ENCODE results near the gene FDXR.

Gene FDXR

DNA sequence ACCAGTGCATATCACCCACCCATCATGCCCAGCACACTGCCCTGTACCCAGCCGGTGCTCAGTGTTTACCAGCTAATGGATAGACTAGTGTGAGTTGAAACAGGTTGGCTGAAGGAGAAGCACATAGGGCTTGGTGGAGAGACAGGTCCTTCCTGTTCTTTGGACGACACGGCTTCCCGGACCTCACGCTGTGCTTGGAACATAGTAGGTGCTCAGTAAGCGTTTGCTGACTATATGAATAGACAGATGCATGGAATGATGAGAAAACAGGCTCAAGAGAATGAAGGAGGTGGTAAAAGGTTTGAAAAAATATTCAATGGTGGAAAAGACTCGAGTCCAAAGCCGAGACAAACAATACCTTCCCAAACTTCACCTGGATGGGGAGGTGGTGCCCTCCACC is 27.4 kb upstream of the FDXR start:
- DNase-seq (ENCODE audit: low read depth, low spot score), result no peak

DNA sequence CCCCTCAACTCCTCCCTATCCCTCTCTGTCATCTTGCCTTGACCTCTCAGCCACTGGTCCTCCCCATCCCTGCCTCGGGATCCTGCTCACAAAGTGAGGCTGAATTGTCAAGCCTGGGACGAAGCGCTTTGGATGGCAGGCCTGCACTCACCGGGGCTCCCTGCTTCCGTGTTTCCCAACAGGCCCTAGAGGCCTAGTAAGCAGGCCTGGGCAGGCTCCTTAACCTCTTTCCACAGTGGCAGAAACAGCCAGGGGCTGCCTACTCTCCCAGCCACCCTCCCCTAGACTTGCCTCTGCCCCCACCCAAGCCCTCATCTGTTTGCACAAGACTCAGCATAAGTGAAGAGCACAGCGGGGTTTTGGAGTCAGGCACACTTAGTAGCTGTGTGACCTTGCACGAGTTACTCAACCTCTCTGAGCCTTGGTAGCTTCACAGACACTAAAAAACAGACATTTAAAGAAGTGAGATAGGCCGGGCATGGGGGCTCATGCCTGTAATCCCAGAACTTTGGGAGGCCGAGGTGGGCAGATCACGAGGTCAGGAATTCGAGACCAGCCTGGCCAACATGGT is 25.7 kb upstream of the FDXR start:
- DNase-seq (ENCODE audit: low read depth, low spot score), result no peak

DNA sequence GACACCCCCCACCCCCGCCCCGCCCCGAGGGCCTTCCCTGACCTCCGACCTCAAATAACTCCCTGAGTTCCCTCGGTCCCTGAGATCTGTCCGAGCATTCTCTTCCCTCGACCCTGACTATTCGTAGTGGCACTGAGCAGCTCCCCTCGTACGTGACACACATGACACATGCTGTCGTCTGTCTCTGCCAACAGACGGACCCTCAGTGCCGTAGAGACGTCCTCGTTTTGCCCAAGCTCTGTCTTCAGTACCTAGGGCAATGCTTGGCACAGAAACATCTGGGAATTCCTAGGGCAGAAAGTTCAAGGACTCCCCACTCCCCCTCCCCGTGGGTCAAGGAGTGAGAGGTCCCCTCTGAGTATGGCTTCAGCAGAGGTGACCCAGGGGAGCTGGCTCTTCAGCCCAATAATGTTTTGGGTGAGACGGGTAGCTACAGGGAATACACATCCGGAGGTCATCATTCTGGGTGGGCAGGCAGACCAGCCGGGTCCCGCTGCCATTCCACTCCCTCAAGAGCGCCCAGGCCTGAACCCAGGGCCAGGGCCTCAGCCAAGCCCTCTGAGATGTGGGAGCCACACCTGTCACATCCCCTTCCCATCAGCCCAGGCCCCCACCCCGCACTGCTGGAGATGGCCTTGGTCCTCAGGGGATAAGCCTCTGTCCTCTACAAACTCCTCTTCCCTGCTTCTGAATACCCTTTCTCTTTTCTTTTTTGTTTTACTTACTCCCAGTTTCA is 21.3 kb upstream of the FDXR start:
- DNase-seq (ENCODE audit: low read depth, low spot score), result no peak

DNA sequence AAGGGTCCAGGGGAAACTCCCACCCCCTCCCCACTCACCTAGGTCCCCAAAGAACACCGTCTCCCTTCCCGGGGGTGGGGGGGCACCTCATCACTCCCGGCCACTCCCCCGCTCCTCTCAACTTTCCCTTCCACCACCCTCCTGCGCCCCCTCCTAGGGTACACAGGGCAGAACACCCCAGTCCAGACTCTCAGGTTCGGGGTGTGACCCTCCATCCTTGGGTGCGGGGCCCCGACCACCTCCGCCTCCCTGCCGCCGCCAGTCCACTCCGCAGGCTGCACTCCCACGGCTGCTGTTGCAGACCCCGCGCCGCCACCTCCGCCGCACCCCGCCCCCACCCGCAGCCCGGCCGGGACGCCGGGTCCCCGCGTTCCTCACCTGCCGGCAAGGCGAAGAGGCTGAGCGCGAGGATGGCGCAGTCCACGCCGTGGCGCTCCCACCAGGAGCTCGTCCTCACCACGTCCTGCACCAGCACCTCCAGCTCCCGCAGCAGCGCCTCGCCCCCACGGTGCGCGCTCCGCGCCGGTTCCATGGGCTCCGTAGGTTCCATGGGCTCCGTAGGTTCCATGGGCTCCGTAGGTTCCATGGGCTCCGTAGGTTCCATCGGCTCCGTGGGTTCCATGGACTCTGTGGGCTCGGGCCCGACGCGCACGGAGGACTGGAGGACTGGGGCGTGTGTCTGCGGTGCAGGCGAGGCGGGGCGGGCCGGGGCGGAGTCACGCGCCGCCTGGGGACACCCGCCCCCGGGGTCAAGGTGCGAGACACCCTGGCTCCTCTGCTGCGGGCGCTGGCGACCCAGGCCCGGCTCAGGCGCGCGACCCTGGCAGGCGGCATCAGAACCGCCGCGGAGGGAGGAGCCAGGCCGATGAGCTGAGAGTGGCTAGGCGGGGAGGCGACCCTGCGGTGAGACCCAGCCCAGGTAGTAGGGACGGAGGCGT is 20.4 kb upstream of the FDXR start, which contains the start of gene FADS6:
Gene FADS6 (minus strand): TSS at position 660 of the 938 bp plus-strand sequence. CDS start 38 bp downstream, at position 622.
- DNase-seq (ENCODE audit: low read depth, low spot score), result no peak

DNA sequence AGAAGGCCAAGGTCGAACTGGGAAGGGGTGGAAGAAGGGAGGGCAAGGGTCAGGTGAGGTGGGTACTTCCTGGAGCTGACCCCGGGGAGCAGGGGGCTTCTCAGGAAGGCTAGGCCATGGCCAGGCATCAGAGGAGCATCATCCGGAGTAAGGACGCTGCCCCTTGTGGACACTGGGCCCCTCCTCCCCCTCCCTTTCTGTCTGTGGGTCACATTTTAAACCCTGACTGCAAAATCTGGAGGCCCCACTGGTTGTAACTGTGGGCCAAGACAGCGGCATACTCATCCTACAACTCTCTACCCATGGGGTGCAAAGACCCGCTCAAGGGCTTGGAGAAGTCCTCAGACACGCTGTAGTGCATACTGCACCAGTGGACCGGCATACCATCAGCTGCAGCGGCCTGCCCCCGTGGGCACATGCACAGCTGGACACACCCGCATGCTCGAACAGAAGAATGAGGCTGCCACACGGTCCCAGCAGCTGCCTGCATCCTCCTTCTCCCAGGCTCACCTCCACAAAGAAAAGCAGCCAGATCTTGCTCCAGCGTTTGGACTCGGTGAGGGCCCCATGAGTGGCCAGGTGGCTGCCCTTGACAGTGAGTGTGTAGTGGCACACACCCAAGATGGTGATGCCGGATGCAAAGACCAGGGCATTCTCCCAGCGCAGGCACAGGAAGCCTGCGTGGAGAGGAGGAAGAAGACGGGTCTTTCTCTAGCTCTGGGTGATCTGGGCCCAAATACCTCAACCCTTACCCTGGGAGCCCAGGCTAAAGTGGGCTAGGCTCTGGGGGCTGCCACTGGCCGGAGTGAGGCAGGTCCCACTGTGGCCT is 19.4 kb upstream of the FDXR start:
- DNase-seq (ENCODE audit: low read depth, low spot score), result no peak

DNA sequence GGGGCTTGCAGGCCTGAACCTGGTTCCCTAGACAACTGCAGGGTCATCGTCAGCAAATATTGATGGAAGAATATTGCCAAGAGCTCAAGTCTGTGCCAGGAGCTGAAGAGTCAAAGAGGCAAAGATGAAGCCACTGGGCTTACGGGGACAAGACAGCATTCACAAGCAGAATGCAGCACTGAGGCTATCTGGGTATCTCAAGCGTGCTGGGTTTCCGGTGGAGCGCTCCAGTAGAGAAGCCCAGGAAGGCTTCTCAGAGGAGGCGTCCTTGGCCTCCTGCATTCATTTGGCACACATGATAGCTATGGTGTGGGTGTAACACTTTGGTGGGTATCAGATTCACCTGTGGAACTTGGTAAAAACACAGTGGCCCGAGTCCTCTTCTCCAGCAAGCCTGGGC is 17.8 kb upstream of the FDXR start:
- no peak for DNase-seq (ENCODE audit: low read depth, low spot score)

DNA sequence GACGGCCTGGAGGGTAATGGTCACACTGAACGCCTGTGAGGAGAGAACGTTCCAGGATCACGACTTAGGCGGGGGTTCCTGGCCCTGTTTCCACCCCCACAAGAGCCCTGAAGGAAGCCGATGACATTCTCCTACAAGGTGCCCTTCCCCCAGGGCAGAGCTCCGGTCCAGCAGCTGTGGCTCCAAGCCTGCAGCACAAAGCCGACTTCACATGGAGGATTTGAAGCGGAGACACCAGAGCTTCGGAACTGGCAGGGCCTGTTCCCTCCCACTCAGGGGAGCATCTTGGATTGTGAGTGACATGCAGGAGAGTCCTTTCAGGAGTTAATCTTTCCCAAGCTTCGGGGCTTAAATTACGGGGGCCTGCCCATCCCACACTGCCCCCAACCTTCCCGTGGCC is 15.7 kb upstream of the FDXR start:
- DNase-seq (ENCODE audit: low read depth, low spot score), result no peak

DNA sequence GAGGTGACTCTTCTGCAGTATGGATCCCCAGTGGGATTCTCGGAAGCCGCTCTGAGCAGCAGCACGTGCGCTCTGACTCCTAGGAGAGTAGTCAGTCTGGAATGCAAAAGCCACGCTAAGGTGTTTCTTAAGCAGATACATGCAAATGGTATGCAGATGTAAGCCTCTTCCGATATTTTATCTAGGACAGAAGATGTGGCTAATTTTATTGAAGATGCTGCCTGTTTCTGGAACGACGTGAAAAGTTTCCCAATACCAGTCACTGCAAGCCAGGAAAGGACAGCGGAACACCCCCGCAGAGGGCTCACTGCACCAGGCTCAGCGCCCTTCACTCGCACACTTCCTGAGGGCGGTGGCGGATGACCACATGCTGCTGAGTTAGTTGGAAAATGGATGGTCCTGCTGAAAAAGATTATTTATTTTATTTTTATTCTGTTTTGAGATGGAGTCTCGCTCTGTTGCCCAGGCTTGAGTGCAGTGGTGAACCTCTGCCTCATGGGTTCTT is 10.5 kb upstream of the FDXR start:
- DNase-seq (ENCODE audit: low read depth, low spot score), result no peak

DNA sequence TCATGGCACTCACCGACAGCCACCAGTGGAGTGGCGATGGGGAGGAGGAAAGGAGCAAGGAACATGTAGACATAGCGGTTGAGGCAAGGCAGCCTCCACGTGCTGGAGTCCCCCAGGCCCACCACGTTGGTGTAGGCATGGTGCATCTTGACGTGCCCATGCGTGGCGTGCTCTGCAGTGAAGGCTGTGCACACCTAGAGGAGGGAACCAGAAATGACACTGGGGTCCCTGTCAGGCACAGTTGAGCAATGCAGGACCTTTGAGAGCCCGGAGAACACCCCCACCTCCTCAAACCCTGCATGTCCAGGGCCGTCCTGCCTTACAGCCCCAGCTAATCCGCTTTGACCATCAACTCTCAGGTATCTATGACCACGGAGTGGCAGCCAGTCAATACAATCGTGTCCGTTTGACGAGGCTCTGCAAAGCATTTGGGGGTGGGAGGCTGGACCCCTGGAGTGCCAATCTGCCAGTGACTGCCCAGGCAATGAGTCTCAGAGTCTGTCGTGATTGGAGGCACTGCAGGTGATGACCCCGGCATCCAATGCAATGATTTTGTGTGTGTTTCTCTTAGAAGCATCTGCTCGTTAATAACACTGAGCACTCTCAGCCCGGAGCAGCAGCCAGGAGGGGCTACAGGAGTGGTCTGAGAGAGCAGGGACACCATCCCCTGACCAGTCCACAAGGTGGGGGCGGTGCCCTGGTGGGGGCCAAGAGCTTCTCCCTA is 9.9 kb upstream of the FDXR start:
- no peak for DNase-seq (ENCODE audit: low read depth, low spot score)

DNA sequence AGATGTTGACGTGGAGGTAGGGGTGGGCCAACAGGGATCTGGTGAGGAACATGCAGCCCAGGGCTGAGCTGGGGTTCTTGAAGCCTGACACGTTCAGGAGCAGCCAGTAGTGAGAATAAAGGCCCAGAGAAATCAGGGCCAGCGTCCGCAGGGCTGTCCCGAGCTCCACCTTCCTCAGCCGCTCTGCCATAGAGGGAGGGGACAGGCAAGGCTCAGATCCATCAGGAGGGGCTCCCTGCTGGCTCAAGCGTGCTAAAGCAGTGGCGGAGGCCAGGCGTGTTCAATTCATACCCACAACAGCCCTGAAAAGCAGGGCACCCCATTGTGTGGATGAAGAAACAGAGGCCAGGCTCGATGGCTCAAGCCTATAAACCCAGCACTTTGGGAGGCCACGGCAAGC is 8.3 kb upstream of the FDXR start:
- DNase-seq (ENCODE audit: low read depth, low spot score), result no peak

DNA sequence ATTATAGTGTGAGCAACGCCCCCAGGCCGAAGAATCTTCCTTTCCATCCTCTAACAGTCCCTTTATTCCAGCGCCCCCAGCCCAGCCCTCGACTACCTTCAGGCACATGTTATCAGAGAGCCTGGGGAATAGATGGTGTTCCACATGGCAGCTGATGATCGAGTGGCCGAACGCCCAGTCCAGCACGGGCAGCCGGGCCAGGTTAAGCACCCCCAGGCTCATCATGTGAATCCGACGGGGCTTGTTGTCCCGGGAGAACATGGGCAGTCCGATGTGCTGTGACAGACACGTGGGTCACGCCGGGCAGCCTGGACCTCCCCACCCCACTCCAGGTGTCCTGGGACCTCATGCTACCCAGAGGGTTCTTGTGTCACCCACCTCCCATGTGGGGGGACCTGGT is 6.5 kb upstream of the FDXR start:
- no peak for DNase-seq (ENCODE audit: low read depth, low spot score)

DNA sequence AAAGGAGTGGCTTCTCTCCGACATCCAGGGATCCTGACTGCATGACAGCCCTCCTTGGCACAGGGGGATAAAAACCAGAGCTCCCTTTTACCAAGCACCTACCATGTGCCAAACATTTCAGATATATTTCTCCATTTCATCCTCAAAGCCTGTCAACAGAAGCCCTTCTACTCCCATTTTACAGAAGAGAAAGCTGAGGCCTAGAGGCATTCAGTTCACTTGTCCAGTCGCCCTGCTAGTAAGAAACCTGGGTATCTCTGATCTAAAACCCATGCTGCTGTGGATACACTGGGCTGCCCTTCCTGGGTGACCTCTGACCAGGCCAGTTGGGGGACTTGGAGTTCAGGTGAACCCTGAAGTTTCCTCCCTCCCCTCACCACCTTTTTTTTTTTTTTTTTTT is 5.9 kb upstream of the FDXR start:
- no peak for DNase-seq (ENCODE audit: low read depth, low spot score)

DNA sequence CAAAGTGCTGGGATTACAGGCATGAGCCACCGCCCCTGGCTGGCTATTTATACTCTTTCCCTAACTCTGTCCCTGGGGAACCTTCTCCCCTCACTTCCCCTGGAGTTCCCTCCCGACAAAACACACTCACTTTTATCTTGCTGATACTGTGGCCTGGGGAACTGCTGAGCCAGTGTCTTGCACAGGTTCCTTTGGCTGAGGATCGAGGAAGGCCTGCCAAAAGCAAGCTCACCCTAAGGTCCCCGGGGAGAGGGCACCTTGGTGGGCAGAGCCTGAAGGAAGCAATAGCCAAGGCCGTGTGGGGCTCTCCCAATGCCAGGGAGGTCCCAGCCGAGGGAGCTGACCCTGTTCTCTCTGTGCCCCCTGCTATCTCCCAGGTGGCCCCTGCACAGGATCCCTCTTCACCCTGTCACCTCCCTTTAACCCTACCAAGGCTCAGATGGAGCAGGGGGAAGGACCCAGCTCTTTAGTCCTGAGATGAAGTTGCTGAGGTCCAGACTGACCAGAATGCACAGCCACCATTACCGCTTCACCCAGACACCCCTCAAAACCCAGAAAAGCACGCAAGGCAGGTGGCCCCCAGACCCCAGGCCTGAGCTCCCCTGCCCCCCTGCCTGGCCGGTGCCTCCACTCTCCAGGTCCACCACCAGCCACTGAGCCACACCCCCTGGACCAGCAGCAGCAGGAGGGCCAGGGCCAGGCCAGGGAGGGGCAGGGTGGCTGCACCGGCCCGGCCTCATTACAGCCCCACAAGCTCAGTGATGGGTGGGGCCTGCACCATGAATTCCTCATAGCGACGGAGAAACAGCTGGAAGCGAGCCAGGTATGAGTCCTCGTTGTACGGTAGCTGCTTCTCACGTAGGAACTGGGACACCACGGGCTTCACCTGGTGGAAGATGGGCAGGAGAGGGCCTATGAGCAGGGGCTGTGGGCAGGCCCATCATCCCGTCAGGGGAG is 5.1 kb upstream of the FDXR start:
- DNase-seq (ENCODE audit: low read depth, low spot score), result no peak

DNA sequence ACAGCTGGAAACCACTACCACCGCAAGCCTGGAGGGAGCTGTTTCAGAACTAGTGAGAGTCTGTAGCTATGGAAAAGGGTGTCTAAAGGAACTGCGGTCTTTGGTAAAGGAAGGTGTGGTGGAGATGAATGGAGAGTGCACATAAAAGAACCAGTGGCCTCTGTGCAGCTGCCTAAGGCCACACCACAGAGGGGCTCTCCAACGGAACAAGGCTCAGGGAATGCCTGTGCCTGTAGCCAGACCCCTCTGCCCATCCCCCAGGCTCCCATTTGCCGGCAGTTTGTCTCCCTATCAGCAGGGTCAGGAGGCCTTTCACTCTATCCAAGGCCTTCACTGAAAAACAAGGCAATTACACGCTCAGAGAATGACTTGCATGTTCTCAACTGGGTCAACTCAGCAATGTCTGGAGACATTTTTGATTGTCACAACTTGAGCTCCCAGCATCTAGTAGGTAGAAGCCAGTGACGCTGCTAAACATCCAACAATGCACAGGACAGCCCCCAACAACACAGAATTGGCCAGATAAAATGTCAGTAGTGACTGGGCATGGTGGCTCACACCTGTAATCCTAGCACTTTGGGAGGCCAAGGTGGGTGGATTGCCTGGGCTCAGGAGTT is 3.3 kb upstream of the FDXR start:
- no peak for DNase-seq (ENCODE audit: low read depth, low spot score)

DNA sequence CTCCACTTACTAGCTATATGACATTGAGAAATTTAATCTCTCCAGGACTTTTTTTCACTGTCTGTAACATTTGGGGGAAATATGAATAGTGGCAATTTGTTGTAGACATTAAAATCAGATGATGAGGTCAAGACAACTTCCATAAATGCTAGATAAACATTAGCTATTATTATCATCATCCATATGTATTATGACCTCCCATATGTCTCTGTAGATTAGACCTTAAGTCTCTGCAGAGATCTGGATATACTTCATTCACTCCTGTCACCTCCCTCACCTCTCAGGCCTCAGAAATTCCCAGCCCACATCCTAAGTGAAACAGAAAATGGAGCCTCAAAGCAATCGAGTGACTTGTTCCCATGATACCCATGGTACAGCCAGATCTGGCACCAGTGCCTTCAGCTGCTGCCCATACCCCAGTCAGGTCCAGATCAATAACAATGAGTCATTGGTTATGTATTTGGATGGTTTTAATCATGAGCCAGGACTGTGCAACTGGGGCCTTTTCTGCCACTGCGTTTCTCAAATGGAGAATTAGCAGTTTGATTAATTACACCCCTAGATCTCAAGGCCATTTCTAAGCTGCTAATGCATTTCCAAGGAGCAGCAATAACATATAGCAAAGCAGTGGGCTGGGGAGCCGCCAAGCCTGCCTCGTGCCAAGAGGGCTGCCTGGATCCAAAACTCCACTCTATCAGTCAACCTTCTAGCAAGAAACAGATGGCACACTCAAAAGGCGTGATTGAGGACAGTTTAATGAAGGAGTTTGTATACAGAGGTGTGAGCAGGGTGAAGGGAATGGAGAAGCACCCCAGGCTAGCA is 2.6 kb upstream of the FDXR start:
- DNase-seq (ENCODE audit: low read depth, low spot score), result no peak

DNA sequence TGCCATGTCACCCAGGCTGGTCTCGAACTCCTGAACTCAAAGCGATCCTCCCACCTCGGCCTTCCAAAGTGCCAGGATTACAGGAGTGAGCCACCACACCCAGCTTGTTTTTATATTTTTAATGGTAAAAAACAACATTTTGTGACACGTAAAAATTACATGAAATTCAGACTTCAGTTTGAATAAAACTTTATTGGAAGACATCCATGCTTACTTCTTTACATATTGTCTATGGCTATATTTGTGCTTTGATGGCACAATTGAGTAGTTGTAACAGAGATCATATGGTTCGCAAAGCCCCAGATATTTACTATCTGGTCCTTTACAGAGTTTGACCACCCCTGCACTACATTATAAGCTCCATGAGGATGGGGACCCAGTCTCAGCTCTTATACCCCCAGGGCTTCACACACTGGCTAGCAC is 1.8 kb upstream of the FDXR start:
- no peak for DNase-seq (ENCODE audit: low read depth, low spot score)

DNA sequence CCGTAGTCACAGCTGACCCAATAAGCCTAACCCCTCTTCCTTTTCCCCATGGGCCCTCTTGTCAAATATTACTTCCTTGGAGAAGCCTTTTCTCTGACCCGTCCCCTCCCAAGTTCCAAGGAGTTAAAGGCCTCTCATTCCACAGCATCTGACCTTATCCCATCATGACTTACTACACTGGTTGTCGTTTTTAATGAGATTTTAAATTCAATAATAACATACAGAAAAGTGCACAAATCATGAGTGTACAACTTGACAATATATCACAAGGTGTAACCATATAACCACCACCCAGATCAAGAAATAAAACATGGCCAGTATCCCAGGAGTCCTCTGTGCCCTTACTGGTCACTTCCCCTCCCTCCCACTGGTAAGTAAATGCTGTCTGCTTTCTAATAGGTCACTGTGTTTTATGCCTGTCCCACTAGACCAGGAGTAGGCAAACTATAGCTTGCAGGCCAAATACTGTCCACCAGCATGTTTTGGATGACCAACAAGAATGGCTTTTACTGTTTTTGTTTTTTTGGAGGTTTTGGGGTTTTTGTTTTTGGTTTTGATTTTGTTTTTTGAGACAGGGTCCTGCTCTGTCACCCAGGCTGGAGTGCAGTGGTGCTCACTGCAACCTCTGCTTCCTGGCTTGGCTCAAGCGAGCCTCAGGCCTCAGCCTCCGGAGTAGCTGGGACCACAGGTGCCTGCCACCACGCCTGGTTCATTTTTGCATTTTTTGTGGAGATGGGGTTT is 1.2 kb upstream of the FDXR start:
- DNase-seq (ENCODE audit: low read depth, low spot score), result no peak

Data from iPS DF 19.7 (cell line).